Liver (tissue), 3 donors: ENCODE data around the gene DYNC2LI1.

Source experiments
- FOXA1 ChIP-seq: IDR thresholded peaks from 2 replicates; pipeline ENCODE4 v1.6.1; 2016; ENCODE audit warnings: antibody characterized with exemption
- YY1 ChIP-seq: IDR thresholded peaks from 2 replicates; pipeline ENCODE4 v1.6.1; 2016; ENCODE audit warnings: antibody characterized with exemption, mild to moderate bottlenecking
- TF ChIP-seq, protein P1 (sequence below): IDR thresholded peaks from 2 replicates; pipeline ENCODE4 v1.6.1; 2016; ENCODE audit warnings: antibody characterized with exemption
- TF ChIP-seq, protein P2 (sequence below): fragments of 150-350 bp; IDR thresholded peaks from 2 replicates; pipeline ENCODE4 v1.5.1; 2017; ENCODE audit warnings: improper control_type of control experiment, low read depth, low read length; ENCODE audit not compliant: missing input control
- TF ChIP-seq, protein P3 (sequence below): IDR thresholded peaks from 2 replicates; pipeline ENCODE4 v1.6.1; 2016; ENCODE audit warnings: antibody characterized with exemption, mild to moderate bottlenecking
- TF ChIP-seq, protein P4 (sequence below): IDR thresholded peaks from 2 replicates; pipeline ENCODE4 v1.6.1; 2016; ENCODE audit warnings: antibody characterized with exemption
- TF ChIP-seq, protein P5 (sequence below): IDR thresholded peaks from 2 replicates; pipeline ENCODE4 v1.6.1; 2016; ENCODE audit warnings: antibody characterized with exemption
- donor health status: healthy.
- donor health status: healthy.

DNA sequence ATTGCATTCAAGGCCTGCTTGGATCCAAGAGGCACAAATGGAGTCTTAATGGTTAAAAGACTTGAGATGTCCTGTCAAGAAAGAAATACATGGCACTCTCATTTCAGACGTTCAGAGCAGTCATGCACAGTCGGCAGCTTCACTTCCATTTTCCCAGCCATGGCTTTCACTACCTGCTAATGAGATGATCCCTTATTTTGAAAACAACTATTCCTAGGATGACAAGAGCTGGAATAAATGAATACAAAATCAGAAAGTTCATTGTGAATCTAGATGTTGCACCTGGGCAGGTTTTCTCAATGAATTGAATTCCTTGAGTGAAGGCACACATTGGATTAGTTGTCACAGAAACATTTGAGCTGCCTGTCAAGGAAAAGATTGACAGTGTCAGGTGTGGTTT lies 39.1 kb downstream of the DYNC2LI1 start:
- TF ChIP-seq, protein P1, sequence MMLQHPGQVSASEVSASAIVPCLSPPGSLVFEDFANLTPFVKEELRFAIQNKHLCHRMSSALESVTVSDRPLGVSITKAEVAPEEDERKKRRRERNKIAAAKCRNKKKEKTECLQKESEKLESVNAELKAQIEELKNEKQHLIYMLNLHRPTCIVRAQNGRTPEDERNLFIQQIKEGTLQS, result no peak
- TF ChIP-seq, protein P2, sequence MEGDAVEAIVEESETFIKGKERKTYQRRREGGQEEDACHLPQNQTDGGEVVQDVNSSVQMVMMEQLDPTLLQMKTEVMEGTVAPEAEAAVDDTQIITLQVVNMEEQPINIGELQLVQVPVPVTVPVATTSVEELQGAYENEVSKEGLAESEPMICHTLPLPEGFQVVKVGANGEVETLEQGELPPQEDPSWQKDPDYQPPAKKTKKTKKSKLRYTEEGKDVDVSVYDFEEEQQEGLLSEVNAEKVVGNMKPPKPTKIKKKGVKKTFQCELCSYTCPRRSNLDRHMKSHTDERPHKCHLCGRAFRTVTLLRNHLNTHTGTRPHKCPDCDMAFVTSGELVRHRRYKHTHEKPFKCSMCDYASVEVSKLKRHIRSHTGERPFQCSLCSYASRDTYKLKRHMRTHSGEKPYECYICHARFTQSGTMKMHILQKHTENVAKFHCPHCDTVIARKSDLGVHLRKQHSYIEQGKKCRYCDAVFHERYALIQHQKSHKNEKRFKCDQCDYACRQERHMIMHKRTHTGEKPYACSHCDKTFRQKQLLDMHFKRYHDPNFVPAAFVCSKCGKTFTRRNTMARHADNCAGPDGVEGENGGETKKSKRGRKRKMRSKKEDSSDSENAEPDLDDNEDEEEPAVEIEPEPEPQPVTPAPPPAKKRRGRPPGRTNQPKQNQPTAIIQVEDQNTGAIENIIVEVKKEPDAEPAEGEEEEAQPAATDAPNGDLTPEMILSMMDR, result no peak
- TF ChIP-seq, protein P3, sequence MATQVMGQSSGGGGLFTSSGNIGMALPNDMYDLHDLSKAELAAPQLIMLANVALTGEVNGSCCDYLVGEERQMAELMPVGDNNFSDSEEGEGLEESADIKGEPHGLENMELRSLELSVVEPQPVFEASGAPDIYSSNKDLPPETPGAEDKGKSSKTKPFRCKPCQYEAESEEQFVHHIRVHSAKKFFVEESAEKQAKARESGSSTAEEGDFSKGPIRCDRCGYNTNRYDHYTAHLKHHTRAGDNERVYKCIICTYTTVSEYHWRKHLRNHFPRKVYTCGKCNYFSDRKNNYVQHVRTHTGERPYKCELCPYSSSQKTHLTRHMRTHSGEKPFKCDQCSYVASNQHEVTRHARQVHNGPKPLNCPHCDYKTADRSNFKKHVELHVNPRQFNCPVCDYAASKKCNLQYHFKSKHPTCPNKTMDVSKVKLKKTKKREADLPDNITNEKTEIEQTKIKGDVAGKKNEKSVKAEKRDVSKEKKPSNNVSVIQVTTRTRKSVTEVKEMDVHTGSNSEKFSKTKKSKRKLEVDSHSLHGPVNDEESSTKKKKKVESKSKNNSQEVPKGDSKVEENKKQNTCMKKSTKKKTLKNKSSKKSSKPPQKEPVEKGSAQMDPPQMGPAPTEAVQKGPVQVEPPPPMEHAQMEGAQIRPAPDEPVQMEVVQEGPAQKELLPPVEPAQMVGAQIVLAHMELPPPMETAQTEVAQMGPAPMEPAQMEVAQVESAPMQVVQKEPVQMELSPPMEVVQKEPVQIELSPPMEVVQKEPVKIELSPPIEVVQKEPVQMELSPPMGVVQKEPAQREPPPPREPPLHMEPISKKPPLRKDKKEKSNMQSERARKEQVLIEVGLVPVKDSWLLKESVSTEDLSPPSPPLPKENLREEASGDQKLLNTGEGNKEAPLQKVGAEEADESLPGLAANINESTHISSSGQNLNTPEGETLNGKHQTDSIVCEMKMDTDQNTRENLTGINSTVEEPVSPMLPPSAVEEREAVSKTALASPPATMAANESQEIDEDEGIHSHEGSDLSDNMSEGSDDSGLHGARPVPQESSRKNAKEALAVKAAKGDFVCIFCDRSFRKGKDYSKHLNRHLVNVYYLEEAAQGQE, result no peak
- TF ChIP-seq, protein P4, sequence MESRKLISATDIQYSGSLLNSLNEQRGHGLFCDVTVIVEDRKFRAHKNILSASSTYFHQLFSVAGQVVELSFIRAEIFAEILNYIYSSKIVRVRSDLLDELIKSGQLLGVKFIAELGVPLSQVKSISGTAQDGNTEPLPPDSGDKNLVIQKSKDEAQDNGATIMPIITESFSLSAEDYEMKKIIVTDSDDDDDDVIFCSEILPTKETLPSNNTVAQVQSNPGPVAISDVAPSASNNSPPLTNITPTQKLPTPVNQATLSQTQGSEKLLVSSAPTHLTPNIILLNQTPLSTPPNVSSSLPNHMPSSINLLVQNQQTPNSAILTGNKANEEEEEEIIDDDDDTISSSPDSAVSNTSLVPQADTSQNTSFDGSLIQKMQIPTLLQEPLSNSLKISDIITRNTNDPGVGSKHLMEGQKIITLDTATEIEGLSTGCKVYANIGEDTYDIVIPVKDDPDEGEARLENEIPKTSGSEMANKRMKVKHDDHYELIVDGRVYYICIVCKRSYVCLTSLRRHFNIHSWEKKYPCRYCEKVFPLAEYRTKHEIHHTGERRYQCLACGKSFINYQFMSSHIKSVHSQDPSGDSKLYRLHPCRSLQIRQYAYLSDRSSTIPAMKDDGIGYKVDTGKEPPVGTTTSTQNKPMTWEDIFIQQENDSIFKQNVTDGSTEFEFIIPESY, result no peak
- TF ChIP-seq FOXA1 (no peak), YY1 (no peak)
- TF ChIP-seq, protein P5, sequence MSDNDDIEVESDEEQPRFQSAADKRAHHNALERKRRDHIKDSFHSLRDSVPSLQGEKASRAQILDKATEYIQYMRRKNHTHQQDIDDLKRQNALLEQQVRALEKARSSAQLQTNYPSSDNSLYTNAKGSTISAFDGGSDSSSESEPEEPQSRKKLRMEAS, result no peak
